ENCODE data around the gene SYCE1.
A peak's percentile ranks its signal among the peaks of the same experiment; 100 is the strongest.
"Not testable (repeated sequence)": the region's sequence is repeated elsewhere in the genome, so short reads cannot be mapped to it uniquely, and the experiment has no call there.

The SYCE1 gene, protein sequence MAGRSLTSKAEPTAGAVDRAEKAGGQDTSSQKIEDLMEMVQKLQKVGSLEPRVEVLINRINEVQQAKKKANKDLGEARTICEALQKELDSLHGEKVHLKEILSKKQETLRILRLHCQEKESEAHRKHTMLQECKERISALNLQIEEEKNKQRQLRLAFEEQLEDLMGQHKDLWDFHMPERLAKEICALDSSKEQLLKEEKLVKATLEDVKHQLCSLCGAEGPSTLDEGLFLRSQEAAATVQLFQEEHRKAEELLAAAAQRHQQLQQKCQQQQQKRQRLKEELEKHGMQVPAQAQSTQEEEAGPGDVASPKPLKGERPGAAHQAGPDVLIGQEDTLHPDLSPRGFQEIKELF

DNA sequence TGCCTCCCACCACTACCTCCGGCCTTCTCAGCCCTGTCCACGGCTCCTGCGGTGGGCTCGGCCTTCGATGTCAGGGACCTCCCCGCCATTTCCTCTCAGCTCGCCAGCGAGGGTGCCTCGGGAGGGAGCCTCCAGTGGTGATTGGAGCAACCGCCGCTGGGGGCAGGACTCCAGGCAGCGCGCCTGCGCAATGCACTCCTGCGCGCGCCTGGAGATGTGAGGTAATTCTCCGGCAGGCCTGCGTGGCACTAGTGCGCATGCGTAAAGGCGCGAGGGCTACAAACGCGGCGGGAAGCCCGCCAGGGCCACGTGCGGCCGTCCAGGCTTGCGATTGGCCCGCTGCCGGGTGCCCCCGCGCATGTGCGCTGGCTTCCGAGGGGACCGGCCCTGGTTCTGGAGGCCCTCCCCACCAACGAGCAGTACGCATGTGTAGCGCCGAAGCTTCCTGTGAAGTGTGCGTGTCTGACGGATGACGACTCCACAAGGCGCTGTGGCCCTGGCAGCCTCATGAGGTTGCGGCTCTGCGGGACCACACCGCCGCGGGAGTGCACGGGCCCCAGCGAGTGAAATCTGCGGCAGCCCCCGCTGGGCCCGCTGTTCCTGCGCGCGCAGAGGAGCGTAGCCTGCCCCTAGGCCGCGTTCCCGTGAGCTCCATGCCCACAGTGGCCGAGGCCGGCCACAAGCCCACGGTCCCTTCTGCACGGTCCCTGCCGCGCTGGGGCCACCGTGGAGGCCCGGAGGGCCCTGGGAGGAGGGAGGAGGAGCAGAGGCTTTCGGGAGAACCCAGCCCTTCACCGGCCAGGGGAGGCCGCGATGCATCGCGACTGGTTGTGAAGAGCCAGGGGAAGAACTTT lies at the start of gene SYCE1:
SYCE1 (minus strand) TSS at position 143 of the 854 bp plus-strand sequence; CDS start at position 89, 54 bp downstream.
- Mint-ChIP-seq H3K4me3 (no peak within 1 kb of the TSS), H3K36me3 (ENCODE audit: low read depth) (no peaks in the 10 kb centered on the region), H3K9me3 (peaks cover 57% of the 10 kb centered on the region), H3K27ac (no peak within 1 kb of the TSS), H3K27me3 (ENCODE audit: low read depth, poor library complexity) (peaks cover 3% of the 10 kb centered on the region), H3K4me1 (no peaks in the 10 kb centered on the region)
- no peak for DNase-seq
- TF ChIP-seq, protein P1, sequence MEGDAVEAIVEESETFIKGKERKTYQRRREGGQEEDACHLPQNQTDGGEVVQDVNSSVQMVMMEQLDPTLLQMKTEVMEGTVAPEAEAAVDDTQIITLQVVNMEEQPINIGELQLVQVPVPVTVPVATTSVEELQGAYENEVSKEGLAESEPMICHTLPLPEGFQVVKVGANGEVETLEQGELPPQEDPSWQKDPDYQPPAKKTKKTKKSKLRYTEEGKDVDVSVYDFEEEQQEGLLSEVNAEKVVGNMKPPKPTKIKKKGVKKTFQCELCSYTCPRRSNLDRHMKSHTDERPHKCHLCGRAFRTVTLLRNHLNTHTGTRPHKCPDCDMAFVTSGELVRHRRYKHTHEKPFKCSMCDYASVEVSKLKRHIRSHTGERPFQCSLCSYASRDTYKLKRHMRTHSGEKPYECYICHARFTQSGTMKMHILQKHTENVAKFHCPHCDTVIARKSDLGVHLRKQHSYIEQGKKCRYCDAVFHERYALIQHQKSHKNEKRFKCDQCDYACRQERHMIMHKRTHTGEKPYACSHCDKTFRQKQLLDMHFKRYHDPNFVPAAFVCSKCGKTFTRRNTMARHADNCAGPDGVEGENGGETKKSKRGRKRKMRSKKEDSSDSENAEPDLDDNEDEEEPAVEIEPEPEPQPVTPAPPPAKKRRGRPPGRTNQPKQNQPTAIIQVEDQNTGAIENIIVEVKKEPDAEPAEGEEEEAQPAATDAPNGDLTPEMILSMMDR (IDR thresholded peaks at IDR 0.05): no peak

DNA sequence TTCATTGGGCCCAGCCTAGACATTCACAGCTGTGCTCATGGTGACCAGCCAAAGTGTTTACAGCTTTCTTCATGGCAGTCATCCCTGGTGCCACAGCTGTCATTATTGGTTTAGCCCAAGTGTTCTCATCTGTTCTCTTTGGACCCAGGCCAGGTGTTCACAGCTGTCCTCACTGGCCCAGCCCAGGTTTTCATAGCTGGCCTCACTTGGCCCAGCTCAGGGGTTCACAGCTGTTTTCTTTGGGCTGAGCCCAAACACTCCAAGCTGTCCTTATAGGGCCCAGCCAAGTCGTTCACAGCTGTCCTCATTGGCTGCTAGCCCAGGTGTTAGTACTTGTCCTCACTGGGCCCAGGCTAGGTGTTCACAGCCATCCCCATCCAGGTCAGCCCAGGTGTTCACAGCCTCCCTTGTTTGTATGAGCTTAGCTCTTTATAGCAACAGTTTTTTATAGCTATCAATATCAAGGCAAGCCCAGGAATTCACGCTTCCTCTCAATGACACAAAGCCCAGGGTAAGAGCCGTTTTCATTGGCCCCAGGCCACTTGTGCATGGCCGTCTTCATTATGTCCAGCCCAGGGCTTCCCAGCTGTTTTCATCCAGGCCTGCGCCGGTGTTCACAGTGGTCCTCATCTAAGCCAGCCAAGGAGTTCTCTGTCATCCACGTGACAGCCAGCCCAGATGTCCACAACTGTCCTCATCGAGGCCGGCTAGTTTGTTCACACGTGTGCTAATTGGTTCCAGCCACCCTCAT lies 49.6 kb upstream of the SYCE1 start:
- peaks cover 92% of the 10 kb centered on the region for H3K9me3 Mint-ChIP-seq
- H3K36me3 Mint-ChIP-seq (ENCODE audit: low read depth): no peaks in the 10 kb centered on the region
- H3K4me3 Mint-ChIP-seq: no peak overlapping the region
- TF ChIP-seq, protein P1 (IDR thresholded peaks at IDR 0.05): no peak
- no peak overlapping the region for H3K27ac Mint-ChIP-seq
- DNase-seq: no peak
- H3K27me3 Mint-ChIP-seq (ENCODE audit: low read depth, poor library complexity): peaks cover 9% of the 10 kb centered on the region
- H3K4me1 Mint-ChIP-seq: no peaks in the 10 kb centered on the region

DNA sequence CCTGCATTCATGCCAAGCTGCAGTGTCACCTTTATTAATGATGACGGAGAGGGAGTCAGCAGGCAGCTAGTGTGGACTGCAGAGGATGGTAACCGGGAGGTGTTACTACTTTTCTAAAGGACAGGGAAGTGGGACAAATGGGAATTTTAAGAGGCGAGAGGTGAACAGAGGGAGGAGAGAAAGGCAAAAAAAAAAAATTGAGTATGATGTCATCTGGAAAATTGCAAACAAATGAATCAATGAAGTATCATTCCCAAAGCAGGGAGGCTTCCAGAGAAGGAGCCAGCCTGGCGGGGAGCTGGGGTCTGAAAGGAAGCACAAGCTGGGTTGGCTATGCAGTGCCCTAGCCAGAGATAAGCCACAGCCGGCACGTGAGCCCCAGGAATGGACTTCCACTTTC lies 48.3 kb upstream of the SYCE1 start:
- no peaks in the 10 kb centered on the region for H3K36me3 Mint-ChIP-seq (ENCODE audit: low read depth)
- no peaks in the 10 kb centered on the region for H3K4me1 Mint-ChIP-seq
- H3K27ac Mint-ChIP-seq: peak overlapping the region; percentile 54
- no peak overlapping the region for H3K4me3 Mint-ChIP-seq
- TF ChIP-seq, protein P1 (IDR thresholded peaks at IDR 0.05): no peak
- DNase-seq: no peak
- peaks cover 91% of the 10 kb centered on the region for H3K9me3 Mint-ChIP-seq
- peaks cover 6% of the 10 kb centered on the region for H3K27me3 Mint-ChIP-seq (ENCODE audit: low read depth, poor library complexity)

DNA sequence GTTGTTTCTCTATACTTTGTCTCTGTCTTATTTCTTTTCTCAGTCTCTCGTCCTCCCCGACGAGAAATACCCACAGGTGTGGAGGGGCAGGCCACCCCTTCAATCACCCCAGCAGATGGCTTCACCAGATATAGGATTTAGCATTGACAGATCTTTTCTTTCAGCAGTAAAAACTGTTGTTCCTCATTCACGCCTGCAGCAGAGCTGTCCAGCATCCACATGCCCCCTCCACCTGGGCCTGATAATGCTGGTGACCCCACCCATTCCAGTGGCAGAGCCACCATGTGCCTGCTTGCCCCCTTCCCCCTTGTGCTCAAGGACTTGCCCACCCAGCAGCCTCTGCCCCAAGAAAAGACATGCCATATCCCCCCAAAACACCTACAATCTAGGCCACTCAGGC lies 45.7 kb upstream of the SYCE1 start:
- TF ChIP-seq, protein P1 (IDR thresholded peaks at IDR 0.05): no peak
- no peak overlapping the region for H3K27ac Mint-ChIP-seq
- peaks cover 6% of the 10 kb centered on the region for H3K27me3 Mint-ChIP-seq (ENCODE audit: low read depth, poor library complexity)
- no peak overlapping the region for H3K4me3 Mint-ChIP-seq
- no peaks in the 10 kb centered on the region for H3K36me3 Mint-ChIP-seq (ENCODE audit: low read depth)
- H3K4me1 Mint-ChIP-seq: no peaks in the 10 kb centered on the region
- DNase-seq: no peak
- H3K9me3 Mint-ChIP-seq: peaks cover 85% of the 10 kb centered on the region

DNA sequence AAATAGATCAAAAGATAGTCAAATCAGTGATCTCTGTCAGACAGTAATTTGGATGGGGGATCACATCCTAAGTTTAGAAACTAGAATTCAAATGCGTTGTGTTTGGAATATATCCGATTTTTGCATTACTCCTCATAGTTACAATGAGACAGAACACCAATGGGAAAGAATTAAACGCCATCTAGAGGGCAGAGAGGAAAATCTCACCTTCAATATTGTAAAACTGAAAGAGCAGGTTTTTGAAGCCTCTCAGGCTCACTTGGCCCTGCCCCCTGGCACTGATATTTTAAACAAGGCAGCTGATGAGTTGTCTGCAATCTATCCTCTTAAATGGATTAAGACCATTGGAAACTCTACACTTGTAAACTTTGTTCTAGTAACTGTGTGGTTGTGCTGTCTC lies 43.5 kb upstream of the SYCE1 start:
- H3K4me3 Mint-ChIP-seq: no peak overlapping the region

DNA sequence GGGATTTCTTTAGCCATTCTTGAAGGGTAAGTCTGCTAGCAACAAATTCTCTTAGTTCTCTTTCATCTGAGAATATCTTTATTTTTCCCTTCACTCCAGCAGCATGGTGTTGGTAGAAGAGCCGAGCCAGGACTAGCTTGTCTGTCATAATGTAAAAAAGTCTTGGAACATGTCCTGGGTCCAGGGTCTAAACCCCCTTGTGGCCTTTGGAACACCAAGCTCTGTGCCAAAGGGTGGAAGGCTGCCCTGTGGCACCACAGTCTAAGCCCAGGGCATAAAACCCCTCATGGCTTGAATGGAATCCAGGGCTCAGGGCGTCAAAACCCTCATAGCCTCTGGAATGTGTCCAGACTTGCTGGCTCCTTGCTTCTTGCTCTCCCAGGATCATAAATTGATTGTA lies 38.1 kb upstream of the SYCE1 start:
- peaks cover 77% of the 10 kb centered on the region for H3K9me3 Mint-ChIP-seq
- H3K4me3 Mint-ChIP-seq; H3K27ac Mint-ChIP-seq; DNase-seq; H3K27me3 Mint-ChIP-seq (ENCODE audit: low read depth, poor library complexity); H3K4me1 Mint-ChIP-seq; H3K36me3 Mint-ChIP-seq (ENCODE audit: low read depth): not testable (repeated sequence)

More for the DNA sequence above, 43.5 kb upstream of the SYCE1 start:
- no peaks in the 10 kb centered on the region for H3K36me3 Mint-ChIP-seq (ENCODE audit: low read depth)
- no peak overlapping the region for H3K27ac Mint-ChIP-seq
- DNase-seq: no peak
- TF ChIP-seq, protein P1 (IDR thresholded peaks at IDR 0.05): no peak
- H3K9me3 Mint-ChIP-seq: peaks cover 78% of the 10 kb centered on the region
- no peaks in the 10 kb centered on the region for H3K27me3 Mint-ChIP-seq (ENCODE audit: low read depth, poor library complexity)
- no peaks in the 10 kb centered on the region for H3K4me1 Mint-ChIP-seq

Measured in nephron progenitor cell (in vitro differentiated cells).